Retinal pigment epithelial cell (primary cell): ENCODE data around the gene HSPA1A.

Experiments
- DNase-seq: peaks from one replicate; pipeline ENCODE4 v3.0.0-alpha.2; 2010; ENCODE audit warnings: low read depth
- H3K4me3 ChIP-seq: 2 replicates; pipeline ENCODE4 v1.5.1; 2011; ENCODE audit warnings: mild to moderate bottlenecking, low read length, control low read depth, moderate library complexity
- TF ChIP-seq, protein P1 (sequence below): conservative IDR thresholded peaks from 2 replicates; pipeline ENCODE4 v1.5.1; 2011; ENCODE audit warnings: low read depth, low read length, control low read depth, inconsistent platforms

The HSPA1A gene

GRCh38 chr6:31778193-31778592, 37.1 kb upstream of the HSPA1A start:
- DNase-seq, result no peak
- H3K4me3 ChIP-seq, result no peak overlapping the region
- TF ChIP-seq, protein P1, sequence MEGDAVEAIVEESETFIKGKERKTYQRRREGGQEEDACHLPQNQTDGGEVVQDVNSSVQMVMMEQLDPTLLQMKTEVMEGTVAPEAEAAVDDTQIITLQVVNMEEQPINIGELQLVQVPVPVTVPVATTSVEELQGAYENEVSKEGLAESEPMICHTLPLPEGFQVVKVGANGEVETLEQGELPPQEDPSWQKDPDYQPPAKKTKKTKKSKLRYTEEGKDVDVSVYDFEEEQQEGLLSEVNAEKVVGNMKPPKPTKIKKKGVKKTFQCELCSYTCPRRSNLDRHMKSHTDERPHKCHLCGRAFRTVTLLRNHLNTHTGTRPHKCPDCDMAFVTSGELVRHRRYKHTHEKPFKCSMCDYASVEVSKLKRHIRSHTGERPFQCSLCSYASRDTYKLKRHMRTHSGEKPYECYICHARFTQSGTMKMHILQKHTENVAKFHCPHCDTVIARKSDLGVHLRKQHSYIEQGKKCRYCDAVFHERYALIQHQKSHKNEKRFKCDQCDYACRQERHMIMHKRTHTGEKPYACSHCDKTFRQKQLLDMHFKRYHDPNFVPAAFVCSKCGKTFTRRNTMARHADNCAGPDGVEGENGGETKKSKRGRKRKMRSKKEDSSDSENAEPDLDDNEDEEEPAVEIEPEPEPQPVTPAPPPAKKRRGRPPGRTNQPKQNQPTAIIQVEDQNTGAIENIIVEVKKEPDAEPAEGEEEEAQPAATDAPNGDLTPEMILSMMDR, result no peak

- TF ChIP-seq, protein P1, result no peak
- DNase-seq, result no peak
- H3K4me3 ChIP-seq, result no peak overlapping the region
Measured at GRCh38 chr6:31778999-31779885, 36.1 kb upstream of the HSPA1A start.

- DNase-seq, result no peak
- TF ChIP-seq, protein P1, result no peak
- H3K4me3 ChIP-seq, result no peak overlapping the region
Measured at GRCh38 chr6:31779908-31780307, 35.4 kb upstream of the HSPA1A start.

DNA sequence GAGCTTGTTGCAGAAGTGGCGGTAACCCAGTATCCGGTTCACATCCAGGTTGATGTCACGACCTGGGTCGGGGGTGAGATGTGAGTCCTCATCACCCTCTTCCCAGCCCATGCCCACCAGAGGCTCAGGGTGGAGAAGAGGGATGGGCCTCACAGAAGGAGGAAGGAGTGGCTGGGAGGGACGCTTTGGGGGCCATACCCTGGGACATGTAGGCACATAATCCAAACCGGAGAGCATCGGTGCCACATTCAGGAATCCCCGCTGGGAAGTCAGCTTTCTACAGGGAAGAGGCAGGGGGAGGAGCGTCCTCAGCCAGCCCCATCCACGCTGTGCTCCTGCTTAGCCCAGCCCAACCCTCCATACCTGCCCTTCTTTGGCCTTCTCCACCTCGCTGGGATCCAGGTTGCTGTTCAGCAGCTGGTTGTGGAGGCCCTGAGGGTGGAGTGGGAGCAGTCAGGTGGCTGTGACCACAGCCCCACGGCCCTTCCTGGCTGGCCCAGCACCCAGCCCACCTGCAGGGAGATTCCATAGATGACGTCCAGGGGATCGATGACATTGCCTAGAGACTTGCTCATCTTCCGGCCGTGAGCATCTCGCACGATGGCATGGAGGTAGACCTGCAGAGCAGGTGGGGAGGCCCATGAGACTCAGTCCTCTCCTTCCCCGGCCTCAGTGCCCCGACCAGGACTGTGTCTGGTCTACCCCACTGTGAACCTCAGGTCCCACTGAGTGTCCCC, 34.7 kb upstream of the HSPA1A start:
- no peak overlapping the region for H3K4me3 ChIP-seq
- no peak for DNase-seq
- TF ChIP-seq, protein P1, result no peak

- TF ChIP-seq, protein P1, result no peak
- no peak for DNase-seq
- no peak overlapping the region for H3K4me3 ChIP-seq
Measured at GRCh38 chr6:31781244-31782125, 33.9 kb upstream of the HSPA1A start.

DNA sequence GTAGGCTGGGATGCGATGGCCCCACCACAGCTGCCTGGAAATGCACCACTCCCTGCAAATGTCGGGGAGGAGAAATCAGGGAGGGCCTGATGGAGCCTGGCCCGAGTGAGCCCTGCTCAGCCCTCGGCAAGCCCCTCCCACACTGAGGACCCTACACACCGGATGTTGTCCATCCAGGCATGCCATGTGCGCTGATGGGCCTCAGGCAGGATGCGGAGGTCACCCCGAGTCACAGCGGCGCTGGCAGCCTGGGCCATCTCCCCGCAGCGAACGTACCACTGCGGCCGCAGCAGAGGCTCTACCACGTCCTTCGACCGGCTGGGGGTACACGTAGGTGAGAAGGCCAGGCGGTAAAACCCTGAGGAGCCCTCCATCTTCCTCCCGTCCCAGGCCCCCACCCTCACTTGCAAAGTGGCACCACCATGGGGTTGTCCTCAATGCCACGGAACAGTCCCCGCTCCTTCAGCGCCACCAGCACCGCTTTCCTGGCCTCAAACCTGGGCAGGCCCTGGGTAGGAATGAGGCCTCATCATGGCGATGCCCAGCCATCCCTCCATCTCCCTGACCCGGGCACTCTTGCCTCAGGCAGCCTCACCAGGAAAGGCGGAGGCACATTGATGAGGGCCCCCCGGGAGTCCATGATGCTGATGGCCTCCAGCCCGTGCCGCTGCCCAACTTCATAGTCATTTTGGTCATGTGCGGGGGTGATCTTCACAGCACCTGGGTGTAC, 33.1 kb upstream of the HSPA1A start:
- TF ChIP-seq, protein P1, result no peak
- DNase-seq, result no peak
- H3K4me3 ChIP-seq, result no peak overlapping the region
